Immature natural killer cell (primary cell): Measurements from ENCODE around the gene FOXN1. TPM values are rescaled to one million over a fixed set of nuclear protein-coding genes. Genes with fewer than 3 reads are reported as not detected.

ENCODE experiments used
- DNase-seq, 3 donors: peaks; one replicate each; pipeline ENCODE4 v3.0.0; 2022; ENCODE audit warnings: mixed read lengths in 1 of 3
- H3K27ac Mint-ChIP-seq, 6 donors: one replicate each; pipeline ENCODE4 v1.8.0; 2020; ENCODE audit warnings: mixed read lengths in 6 of 6, mild to moderate bottlenecking in 5 of 6, inconsistent platforms in 4 of 6, moderate library complexity in 3 of 6
- H3K27me3 Mint-ChIP-seq, 3 donors: one replicate each; pipeline ENCODE4 v1.8.0; 2020 to 2021; ENCODE audit warnings: low read depth in 3 of 3, mild to moderate bottlenecking in 3 of 3, mixed read lengths in 3 of 3, moderate library complexity in 3 of 3, inconsistent platforms in 1 of 3
- H3K36me3 Mint-ChIP-seq, 3 donors: one replicate each; pipeline ENCODE4 v1.8.0; 2020; ENCODE audit warnings: mixed read lengths in 3 of 3, inconsistent platforms in 2 of 3, mild to moderate bottlenecking in 2 of 3
- H3K4me1 Mint-ChIP-seq, 2 donors: one replicate each; pipeline ENCODE4 v1.8.0; 2020; ENCODE audit warnings: inconsistent platforms in 2 of 2, mild to moderate bottlenecking in 2 of 2, mixed read lengths in 2 of 2, moderate library complexity in 1 of 2
- H3K4me3 Mint-ChIP-seq, 5 donors: one replicate each; pipeline ENCODE4 v1.8.0; 2020; ENCODE audit warnings: mild to moderate bottlenecking in 5 of 5, mixed read lengths in 5 of 5, inconsistent platforms in 3 of 5, moderate library complexity in 3 of 5
- H3K9me3 Mint-ChIP-seq, 6 donors: one replicate each; pipeline ENCODE4 v1.8.0; 2020; ENCODE audit warnings: mild to moderate bottlenecking in 6 of 6, mixed read lengths in 6 of 6, inconsistent platforms in 4 of 6, moderate library complexity in 3 of 6
- polyA plus RNA-seq, 3 donors: library from polyadenylated mRNA; unstranded; fragments of 300-500 nt; fragmentation: Illumina TruSeq; gene quantifications; one replicate each; pipeline ENCODE4 v1.2.3, GENCODE V29; 2021

FOXN1 gene
- polyA plus RNA-seq, 3 donors from 2014 or later: not detected

GRCh38 chr17:28530250-28530649 lies 24.1 kb downstream of the FOXN1 start:
- Mint-ChIP-seq H3K4me1 (no peaks in the 10 kb centered on the region), H3K4me3 (no peak overlapping the region), H3K36me3 (no peaks in the 10 kb centered on the region), H3K27ac (no peak overlapping the region), H3K27me3 (peaks cover 0 to 2% (median 1%) of the 10 kb centered on the region in 3 donors), H3K9me3 (peaks cover 0 to 1% (median 0%) of the 10 kb centered on the region in 6 donors)
- DNase-seq: no peak

- Mint-ChIP-seq H3K9me3 (peaks cover 0 to 1% (median 0%) of the 10 kb centered on the region in 6 donors), H3K36me3 (no peaks in the 10 kb centered on the region), H3K4me1 (no peaks in the 10 kb centered on the region), H3K27ac (no peak overlapping the region), H3K27me3 (peaks cover 0 to 2% (median 0%) of the 10 kb centered on the region in 3 donors), H3K4me3 (no peak overlapping the region)
- no peak for DNase-seq
These were observed 24.8 kb downstream of the FOXN1 start for GRCh38 chr17:28530926-28531325.

GRCh38 chr17:28532050-28532960 lies 26.2 kb downstream of the FOXN1 start:
- no peaks in the 10 kb centered on the region for H3K4me1 Mint-ChIP-seq
- H3K9me3 Mint-ChIP-seq: peaks cover 0 to 1% (median 0%) of the 10 kb centered on the region in 6 donors
- H3K36me3 Mint-ChIP-seq: no peaks in the 10 kb centered on the region
- DNase-seq: no peak
- no peak overlapping the region for H3K4me3 Mint-ChIP-seq
- no peak overlapping the region for H3K27ac Mint-ChIP-seq
- H3K27me3 Mint-ChIP-seq: peaks cover 0 to 2% (median 0%) of the 10 kb centered on the region in 3 donors

- Mint-ChIP-seq H3K27me3 (peaks cover 0 to 2% (median 0%) of the 10 kb centered on the region in 3 donors), H3K4me3 (no peak overlapping the region), H3K9me3 (no peaks in the 10 kb centered on the region), H3K4me1 (no peaks in the 10 kb centered on the region), H3K36me3 (no peaks in the 10 kb centered on the region), H3K27ac (no peak overlapping the region)
- no peak for DNase-seq
These were observed 27.1 kb downstream of the FOXN1 start for GRCh38 chr17:28533091-28533807.

GRCh38 chr17:28534740-28535375 lies 28.7 kb downstream of the FOXN1 start:
- H3K4me3 Mint-ChIP-seq: no peak overlapping the region
- H3K4me1 Mint-ChIP-seq: no peaks in the 10 kb centered on the region
- H3K27ac Mint-ChIP-seq: no peak overlapping the region
- DNase-seq: no peak
- peaks cover 0 to 2% (median 0%) of the 10 kb centered on the region in 3 donors for H3K27me3 Mint-ChIP-seq
- H3K9me3 Mint-ChIP-seq: no peaks in the 10 kb centered on the region
- no peaks in the 10 kb centered on the region for H3K36me3 Mint-ChIP-seq

- no peak overlapping the region for H3K27ac Mint-ChIP-seq
- peaks cover 0 to 2% (median 1%) of the 10 kb centered on the region in 3 donors for H3K27me3 Mint-ChIP-seq
- no peaks in the 10 kb centered on the region for H3K9me3 Mint-ChIP-seq
- H3K4me3 Mint-ChIP-seq: no peak overlapping the region
- DNase-seq: no peak
- no peaks in the 10 kb centered on the region for H3K36me3 Mint-ChIP-seq
- H3K4me1 Mint-ChIP-seq: no peaks in the 10 kb centered on the region
These were observed 30.5 kb downstream of the FOXN1 start for GRCh38 chr17:28536532-28537218.

GRCh38 chr17:28537219-28537610 lies 31.1 kb downstream of the FOXN1 start:
- DNase-seq: no peak
- H3K9me3 Mint-ChIP-seq: no peaks in the 10 kb centered on the region
- H3K27me3 Mint-ChIP-seq: peaks cover 0 to 2% (median 1%) of the 10 kb centered on the region in 3 donors
- H3K27ac Mint-ChIP-seq: no peak overlapping the region
- H3K4me3 Mint-ChIP-seq: no peak overlapping the region
- no peaks in the 10 kb centered on the region for H3K4me1 Mint-ChIP-seq
- H3K36me3 Mint-ChIP-seq: no peaks in the 10 kb centered on the region

- H3K4me3 Mint-ChIP-seq: no peak overlapping the region
- H3K9me3 Mint-ChIP-seq: no peaks in the 10 kb centered on the region
- peaks cover 0 to 2% (median 1%) of the 10 kb centered on the region in 3 donors for H3K27me3 Mint-ChIP-seq
- no peaks in the 10 kb centered on the region for H3K36me3 Mint-ChIP-seq
- no peaks in the 10 kb centered on the region for H3K4me1 Mint-ChIP-seq
- DNase-seq: no peak
- H3K27ac Mint-ChIP-seq: no peak overlapping the region
These were observed 32.2 kb downstream of the FOXN1 start for GRCh38 chr17:28538296-28538895.

- Mint-ChIP-seq H3K27ac (peak overlapping the region in 1 of 6 donors; percentile 33), H3K4me3 (no peak overlapping the region), H3K9me3 (no peaks in the 10 kb centered on the region), H3K36me3 (no peaks in the 10 kb centered on the region), H3K4me1 (no peaks in the 10 kb centered on the region), H3K27me3 (peaks cover 0 to 1% (median 0%) of the 10 kb centered on the region in 3 donors)
- no peak for DNase-seq
These were observed 34.1 kb downstream of the FOXN1 start for GRCh38 chr17:28540231-28540630.

- H3K4me1 Mint-ChIP-seq: no peaks in the 10 kb centered on the region
- peaks cover 0 to 4% (median 0%) of the 10 kb centered on the region in 3 donors for H3K36me3 Mint-ChIP-seq
- H3K4me3 Mint-ChIP-seq: no peak overlapping the region
- H3K27ac Mint-ChIP-seq: no peak overlapping the region
- DNase-seq: no peak
- H3K9me3 Mint-ChIP-seq: no peaks in the 10 kb centered on the region
- peaks cover 0 to 1% (median 0%) of the 10 kb centered on the region in 3 donors for H3K27me3 Mint-ChIP-seq
These were observed 35.3 kb downstream of the FOXN1 start for GRCh38 chr17:28541439-28541838.

GRCh38 chr17:28544402-28545140 lies 38.4 kb downstream of the FOXN1 start:
- Mint-ChIP-seq H3K4me3 (no peak overlapping the region), H3K27me3 (peaks cover 0 to 1% (median 0%) of the 10 kb centered on the region in 3 donors), H3K4me1 (peaks cover 21 to 22% of the 10 kb centered on the region in 2 donors), H3K9me3 (no peaks in the 10 kb centered on the region), H3K27ac (peak overlapping the region in 3 of 6 donors; percentile 5 to 36 (median 34)), H3K36me3 (peaks cover 0 to 4% (median 0%) of the 10 kb centered on the region in 3 donors)
- no peak for DNase-seq

GRCh38 chr17:28545141-28545503 lies 39.0 kb downstream of the FOXN1 start:
- H3K27ac Mint-ChIP-seq: peak overlapping the region in 3 of 6 donors; percentile 36 to 63 (median 63)
- peaks cover 0 to under 1% (median 0%) of the 10 kb centered on the region in 3 donors for H3K27me3 Mint-ChIP-seq
- no peak overlapping the region for H3K4me3 Mint-ChIP-seq
- H3K36me3 Mint-ChIP-seq: peaks cover 0 to 4% (median 0%) of the 10 kb centered on the region in 3 donors
- H3K4me1 Mint-ChIP-seq: peaks cover 27% of the 10 kb centered on the region in 2 donors
- no peaks in the 10 kb centered on the region for H3K9me3 Mint-ChIP-seq
- no peak for DNase-seq
